GM18498 (cell line): ENCODE results near the gene RHBDF1.

ENCODE experiments used
- ATAC-seq: cut with Tn5 transposase; IDR thresholded peaks from one replicate; pipeline ENCODE4 v1.9.1; 2021; ENCODE audit warnings: mild to moderate bottlenecking, moderate library complexity; ENCODE audit not compliant: unreplicated experiment

Gene RHBDF1

GRCh38 chr16:96935-97381 is 24.5 kb upstream of the RHBDF1 start:
- ATAC-seq, result peak; percentile 80

- ATAC-seq, result no peak
Observed at GRCh38 chr16:94918-95265, 22.5 kb upstream of the RHBDF1 start.

- no peak for ATAC-seq
Observed at GRCh38 chr16:92431-93339, 20.3 kb upstream of the RHBDF1 start.

- no peak for ATAC-seq
Observed at GRCh38 chr16:91484-91883, 19.1 kb upstream of the RHBDF1 start.

GRCh38 chr16:89391-90302 is 17.2 kb upstream of the RHBDF1 start:
- no peak for ATAC-seq

- no peak for ATAC-seq
Observed at GRCh38 chr16:88613-89012, 16.2 kb upstream of the RHBDF1 start.

GRCh38 chr16:86483-86952 is 14.1 kb upstream of the RHBDF1 start:
- no peak for ATAC-seq

- ATAC-seq, result no peak
Observed at GRCh38 chr16:85865-86264, 13.4 kb upstream of the RHBDF1 start.

- ATAC-seq, result no peak
Observed at GRCh38 chr16:85407-85782, 13.0 kb upstream of the RHBDF1 start.

GRCh38 chr16:84718-85406 is 12.4 kb upstream of the RHBDF1 start:
- peak; percentile 65 for ATAC-seq

- ATAC-seq, result peak; percentile 12
Observed at GRCh38 chr16:83781-84615, 11.6 kb upstream of the RHBDF1 start.

- no peak for ATAC-seq
Observed at GRCh38 chr16:83060-83603, 10.7 kb upstream of the RHBDF1 start.

GRCh38 chr16:79151-80054 is 7.0 kb upstream of the RHBDF1 start:
- no peak for ATAC-seq

GRCh38 chr16:78444-79150 is 6.2 kb upstream of the RHBDF1 start:
- ATAC-seq, result peak; percentile 29

- ATAC-seq, result peak; percentile 84
Observed at GRCh38 chr16:77807-78443, 5.5 kb upstream of the RHBDF1 start, which contains the start of gene MPG. TSS of gene MPG (plus strand) at chr16:78225. CDS start at chr16:78310, 85 bp downstream.

- ATAC-seq, result peak; percentile 23
Observed at GRCh38 chr16:77273-77806, 4.9 kb upstream of the RHBDF1 start.

GRCh38 chr16:76535-77272 is 4.3 kb upstream of the RHBDF1 start:
- no peak for ATAC-seq
